ENCODE data around the gene EXOC3L2.

DNA sequence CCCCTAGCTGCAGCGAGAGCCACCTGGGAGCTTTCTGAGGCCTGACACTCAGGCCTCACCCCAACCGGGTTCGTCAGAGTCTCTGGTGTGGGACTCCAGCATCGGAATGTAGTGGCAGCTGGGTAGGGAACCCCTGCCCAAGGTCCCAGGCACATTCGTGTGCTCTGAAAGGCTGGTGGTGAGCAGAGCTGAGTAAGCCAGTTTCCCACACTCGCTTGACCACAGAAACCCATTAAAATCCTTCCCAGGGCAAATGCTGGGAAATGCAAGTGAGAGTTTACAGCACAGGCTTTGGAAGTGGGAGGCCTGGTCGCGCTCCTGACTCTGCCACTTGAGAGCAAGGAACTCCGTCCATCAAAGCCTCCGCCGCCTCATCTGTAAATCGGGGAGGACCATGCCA, 71.4 kb downstream of the EXOC3L2 start:
- TF ChIP-seq EZH2 (IDR thresholded peaks at IDR 0.05; ENCODE audit: borderline replicate concordance, low read depth, low read length, poor library complexity, severe bottlenecking) (no peak), CTCF (conservative IDR thresholded peaks at IDR 0.05; ENCODE audit: low read depth, low read length) (no peak)

Data from A673 (cell line).